HG03565 (cell line): Measurements from ENCODE around the gene GGA1.
"Not testable (repeated sequence)": the region's sequence is repeated elsewhere in the genome, so short reads cannot be mapped to it uniquely, and the experiment has no call there.

Experiments used
- ATAC-seq: cut with Tn5 transposase; IDR thresholded peaks from one replicate; pipeline ENCODE4 v1.9.1; 2021; ENCODE audit warnings: mild to moderate bottlenecking, moderate library complexity; ENCODE audit not compliant: unreplicated experiment

The GGA1 gene

GRCh38 chr22:37571258-37571991, 37.2 kb upstream of the GGA1 start:
- ATAC-seq = no peak

DNA sequence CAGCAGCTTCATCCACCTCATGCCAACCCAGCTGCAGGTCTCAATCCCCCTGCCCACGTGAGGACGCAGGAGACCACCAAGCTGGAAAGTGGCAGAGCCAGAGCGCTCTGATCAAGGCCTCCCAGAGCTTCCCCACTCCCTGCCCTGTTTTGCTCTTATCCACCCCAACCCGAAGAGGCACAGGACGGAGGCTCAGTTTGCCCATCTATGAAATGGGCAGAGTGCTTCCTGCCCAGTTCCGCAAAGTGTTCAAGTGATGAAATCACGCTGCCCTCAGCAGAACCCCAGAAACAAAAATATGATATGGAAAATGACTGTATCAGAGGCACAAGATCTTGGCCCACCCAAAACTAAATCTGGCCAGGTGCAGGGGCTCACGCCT, 36.7 kb upstream of the GGA1 start:
- ATAC-seq = no peak

GRCh38 chr22:37575490-37576003, 33.1 kb upstream of the GGA1 start:
- ATAC-seq = no peak

GRCh38 chr22:37578002-37578401, 30.6 kb upstream of the GGA1 start:
- ATAC-seq = no peak

DNA sequence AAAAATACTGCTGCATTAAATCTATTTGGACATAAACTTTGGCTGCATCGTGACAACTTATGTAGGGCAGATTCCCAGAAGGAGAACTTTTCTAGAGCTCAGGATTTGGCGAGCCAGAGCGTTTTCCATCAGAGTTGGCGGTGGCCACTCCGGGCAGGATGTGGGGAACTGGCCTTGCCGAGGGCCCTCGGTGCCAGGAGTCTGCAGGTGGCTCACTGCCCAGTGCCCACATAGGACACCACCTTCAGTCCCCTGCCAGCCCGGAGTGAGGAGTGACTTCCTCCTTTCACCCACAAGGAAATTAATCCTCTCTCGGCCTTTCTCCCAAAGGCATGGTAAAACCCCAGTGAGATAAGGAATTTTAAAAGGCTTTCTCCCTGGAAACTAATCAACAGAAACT, 27.1 kb upstream of the GGA1 start:
- no peak for ATAC-seq

DNA sequence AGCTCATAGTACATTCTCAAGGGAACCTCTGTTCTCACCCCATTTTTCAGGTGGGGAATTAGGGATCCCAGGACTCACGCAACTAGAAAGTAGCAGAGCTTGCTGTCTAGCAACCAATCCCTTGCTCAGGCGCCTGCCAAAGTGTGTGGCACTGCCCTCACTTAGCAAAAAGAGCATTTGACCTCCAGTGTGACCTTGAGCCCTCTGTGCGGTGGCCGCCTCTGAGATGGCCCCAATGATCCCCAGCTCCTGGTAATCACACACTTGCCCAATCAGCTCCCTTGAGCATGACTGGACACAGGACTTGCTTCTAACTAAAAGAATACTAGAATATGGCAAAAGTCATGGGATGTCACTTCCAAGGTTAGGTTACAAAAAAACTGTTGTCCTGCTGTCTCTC, 26.1 kb upstream of the GGA1 start:
- no peak for ATAC-seq

DNA sequence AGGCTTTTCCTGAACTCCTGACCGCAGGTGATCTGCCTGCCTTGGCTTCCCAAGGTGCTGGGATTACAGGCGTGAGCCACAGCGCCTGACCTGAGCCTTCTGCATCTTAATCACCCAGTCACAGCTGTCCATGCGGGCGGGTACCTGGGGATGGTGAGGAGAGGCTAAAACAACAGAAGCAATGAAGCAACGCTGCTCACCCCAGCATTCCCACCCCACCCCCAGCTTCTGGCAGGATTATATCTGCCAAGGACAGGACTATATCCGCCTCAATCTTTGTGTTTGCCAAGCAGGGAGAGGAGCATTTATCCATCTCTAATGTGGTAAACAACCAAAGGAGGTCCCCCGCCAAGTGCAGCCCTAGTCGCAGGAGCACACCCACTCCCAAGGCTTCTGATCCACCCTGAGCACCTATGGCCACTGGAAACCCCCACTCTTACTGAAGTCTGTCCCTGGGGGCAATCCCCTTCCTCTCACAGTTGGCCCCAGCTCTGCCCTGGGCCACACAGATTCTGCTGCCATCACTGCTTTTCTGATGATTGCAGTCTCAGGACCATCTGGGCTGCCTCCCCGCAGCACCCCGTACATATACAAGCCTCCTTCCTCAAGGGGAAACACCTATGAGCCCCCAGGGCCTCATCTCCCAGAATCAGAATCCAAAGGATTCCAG, 20.0 kb upstream of the GGA1 start:
- ATAC-seq = no peak

- no peak for ATAC-seq
Observed at GRCh38 chr22:37589636-37590035, 19.0 kb upstream of the GGA1 start.

- not testable (repeated sequence) for ATAC-seq
Observed at GRCh38 chr22:37591081-37591480, 17.6 kb upstream of the GGA1 start.

GRCh38 chr22:37591823-37592404, 16.7 kb upstream of the GGA1 start:
- ATAC-seq = no peak

GRCh38 chr22:37594237-37594636, 14.4 kb upstream of the GGA1 start:
- no peak for ATAC-seq

DNA sequence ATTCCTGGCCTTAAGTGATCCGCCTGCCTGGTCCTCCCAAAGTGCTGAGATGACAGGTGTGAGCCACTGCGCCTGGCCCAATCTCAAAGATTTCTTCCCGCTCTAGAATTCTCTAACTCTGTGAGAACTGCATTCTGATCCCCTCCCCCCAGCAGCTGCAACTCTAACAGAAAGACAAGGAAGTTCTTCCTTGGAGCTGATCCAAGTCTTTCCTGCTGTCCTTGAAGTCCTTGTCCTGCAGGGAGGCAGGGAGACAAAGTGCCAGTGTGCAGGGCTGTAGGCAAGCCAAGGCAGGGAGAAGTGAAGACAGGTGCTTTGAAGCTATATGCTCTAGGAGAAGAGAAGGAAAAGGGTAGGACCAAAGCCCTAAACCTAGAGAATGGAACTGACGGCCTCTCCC, 9.5 kb upstream of the GGA1 start:
- ATAC-seq = no peak

- ATAC-seq = no peak
Observed at GRCh38 chr22:37601203-37601539, 7.5 kb upstream of the GGA1 start.

- no peak for ATAC-seq
Observed at GRCh38 chr22:37601540-37602442, 6.8 kb upstream of the GGA1 start.

GRCh38 chr22:37602546-37603277, 5.9 kb upstream of the GGA1 start:
- not testable (repeated sequence) for ATAC-seq

DNA sequence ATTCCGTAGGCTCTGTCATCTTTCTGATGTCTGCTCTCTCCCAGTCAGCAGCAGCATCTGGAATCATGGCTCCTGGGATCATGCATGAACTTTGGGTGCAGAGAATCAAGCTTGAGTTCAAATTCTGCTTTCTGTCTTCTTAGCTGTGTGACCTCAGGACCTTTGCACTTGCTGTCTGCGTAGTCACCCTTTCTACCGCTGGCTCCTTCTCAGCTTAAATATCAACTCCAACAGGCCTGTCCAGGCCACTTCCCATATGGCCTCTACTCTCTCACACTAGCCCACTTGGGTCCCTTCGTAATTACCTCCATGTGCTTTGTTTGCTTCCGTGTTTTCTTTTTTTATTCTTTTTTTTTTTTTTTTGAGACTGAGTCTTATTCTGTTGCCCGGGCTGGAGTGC, 4.6 kb upstream of the GGA1 start:
- no peak for ATAC-seq

GRCh38 chr22:37604875-37605274, 3.8 kb upstream of the GGA1 start:
- ATAC-seq = no peak

GRCh38 chr22:37607010-37607934, 1.4 kb upstream of the GGA1 start:
- ATAC-seq = peak; percentile 26

- ATAC-seq = peak; percentile 1
Observed at GRCh38 chr22:37607935-37608476, 628 bp upstream of the GGA1 start.
